H1 (cell line): ENCODE results near the gene ZGRF1. TPM values are rescaled to one million over a fixed set of nuclear protein-coding genes. Genes with fewer than 3 reads are reported as not detected.

Source experiments
- CTCF ChIA-PET: fragments of 300-600 bp; sonication (Branson Sonifier 250); formaldehyde crosslinking; loops from one replicate; lab custom pipeline; 2021; ENCODE audit not compliant: partially characterized antibody; lab: Charles Lee
- POLR2A ChIA-PET: fragments of 300-600 bp; sonication (Branson Sonifier 250); formaldehyde crosslinking; loops from one replicate; lab custom pipeline; 2021; ENCODE audit warnings: inconsistent platforms; ENCODE audit not compliant: partially characterized antibody; lab: Charles Lee
- DNase-seq, 2 experiments: peaks; one replicate each; pipeline versions ENCODE4 v3.0.0 to v3.0.0-alpha.2; 2010 to 2022; ENCODE audit warnings: low spot score in 2 of 2, low read depth in 1 of 2, mixed read lengths in 1 of 2
- FAIRE-seq: peaks from 2 replicates; lab custom pipeline; 2011; peaks lifted over from hg19 to GRCh38; lab: Jason Lieb, UNC
- H2AFZ ChIP-seq: 2 replicates; pipeline ENCODE4 v1.8.1; 2012; ENCODE audit warnings: low read length, inconsistent platforms
- H2AK5ac ChIP-seq: 2 replicates; pipeline ENCODE4 v1.6.1; 2013; ENCODE audit warnings: low read depth, low read length
- H2BK120ac ChIP-seq: replicated peaks from 2 replicates; pipeline ENCODE3; 2013; ENCODE audit warnings: low read depth, low read length, inconsistent platforms
- H2BK12ac ChIP-seq: 2 replicates; pipeline ENCODE4 v1.6.1; 2013; ENCODE audit warnings: low read depth, low read length
- H2BK15ac ChIP-seq: 2 replicates; pipeline ENCODE4 v1.6.1; 2013; ENCODE audit warnings: low read length
- H2BK20ac ChIP-seq: 2 replicates; pipeline ENCODE4 v1.6.1; 2013; ENCODE audit warnings: low read length
- H2BK5ac ChIP-seq: 2 replicates; pipeline ENCODE4 v1.6.1; 2013; ENCODE audit warnings: low read depth, low read length
- H3K14ac ChIP-seq: 2 replicates; pipeline ENCODE4 v1.6.1; 2013; ENCODE audit warnings: inconsistent platforms; ENCODE audit not compliant: insufficient read length
- H3K18ac ChIP-seq: 2 replicates; pipeline ENCODE4 v1.6.1; 2013; ENCODE audit warnings: low read length; ENCODE audit errors: extremely low read depth
- H3K23ac ChIP-seq: 2 replicates; pipeline ENCODE4 v1.6.1; 2013; ENCODE audit warnings: inconsistent platforms; ENCODE audit not compliant: insufficient read length
- H3K23me2 ChIP-seq: 2 replicates; pipeline ENCODE4 v1.6.1; 2013; ENCODE audit warnings: low read depth, low read length
- H3K27ac ChIP-seq: 2 replicates; pipeline ENCODE4 v1.6.1; 2011; ENCODE audit warnings: low read depth, low read length, inconsistent platforms
- H3K27me3 ChIP-seq, 4 experiments: replicated peaks in 1 of 4; 1 replicate in 1 of 4; 2 replicates in 3 of 4; pipeline versions ENCODE4 v1.6.1 to v1.8.1; 2011 to 2013; ENCODE audit warnings: low read length in 3 of 4, mild to moderate bottlenecking in 3 of 4, inconsistent platforms in 2 of 4, mixed read lengths in 2 of 4, moderate library complexity in 1 of 4; ENCODE audit not compliant: control insufficient read depth in 3 of 4, insufficient read depth in 3 of 4; ENCODE audit errors: extremely low read depth in 1 of 4
- H3K36me3 ChIP-seq, 4 experiments: 2 replicates each; pipeline versions ENCODE4 v1.6.1 to v1.8.1; 2011 to 2013; ENCODE audit warnings: mild to moderate bottlenecking in 4 of 4, low read length in 3 of 4, moderate library complexity in 2 of 4, control low read depth in 1 of 4, inconsistent platforms in 1 of 4; ENCODE audit not compliant: insufficient read depth in 4 of 4, control insufficient read depth in 2 of 4
- H3K4ac ChIP-seq: replicated peaks from 2 replicates; pipeline ENCODE3; 2013; ENCODE audit warnings: low read length, low read depth, mixed read lengths, inconsistent platforms; ENCODE audit not compliant: insufficient read length
- H3K4me1 ChIP-seq, 4 experiments: replicated peaks in 1 of 4; 1 replicate in 1 of 4; 2 replicates in 3 of 4; pipeline versions ENCODE4 v1.6.1 to v1.8.1; 2011 to 2013; ENCODE audit warnings: low read length in 3 of 4, inconsistent platforms in 2 of 4, mixed read lengths in 1 of 4; ENCODE audit not compliant: insufficient read depth in 4 of 4, control insufficient read depth in 3 of 4
- H3K4me2 ChIP-seq, 2 experiments: 2 replicates each; pipeline versions ENCODE4 v1.6.1 to v1.8.1; 2011 to 2013; ENCODE audit warnings: low read depth in 2 of 2, low read length in 2 of 2, control low read depth in 1 of 2, inconsistent platforms in 1 of 2, mild to moderate bottlenecking in 1 of 2; ENCODE audit not compliant: insufficient read depth in 1 of 2
- H3K4me3 ChIP-seq, 4 experiments: fragments of 200-600, 300-600 bp in 1 of 4; sonication (generic), shearing (Covaris generic), sonication (Bioruptor Twin) in 1 of 4; 2 replicates each; pipeline versions ENCODE4 v1.5.1 to v1.8.1; 2011 to 2016; ENCODE audit warnings: low read length in 4 of 4, low read depth in 3 of 4, control low read depth in 2 of 4, inconsistent platforms in 2 of 4, mild to moderate bottlenecking in 2 of 4, mixed read lengths in 1 of 4, moderate library complexity in 1 of 4; ENCODE audit not compliant: insufficient read depth in 2 of 4; ENCODE audit errors: extremely low read depth in 1 of 4
- H3K56ac ChIP-seq: replicated peaks from 2 replicates; pipeline ENCODE3; 2013; ENCODE audit warnings: low read depth, mild to moderate bottlenecking, mixed read lengths, low read length, inconsistent platforms; ENCODE audit not compliant: insufficient read length
- H3K79me1 ChIP-seq: 2 replicates; pipeline ENCODE4 v1.6.1; 2013; ENCODE audit warnings: low read depth, low read length, control low read depth
- H3K79me2 ChIP-seq, 2 experiments: 2 replicates each; pipeline versions ENCODE4 v1.6.1 to v1.8.1; 2012 to 2013; ENCODE audit warnings: low read length in 2 of 2, mild to moderate bottlenecking in 2 of 2, inconsistent platforms in 1 of 2; ENCODE audit not compliant: insufficient read depth in 2 of 2, control insufficient read depth in 1 of 2
- H3K9ac ChIP-seq, 4 experiments: replicated peaks in 1 of 4; 1 replicate in 1 of 4; 2 replicates in 3 of 4; pipeline versions ENCODE4 v1.6.1 to v1.8.1; 2011 to 2013; ENCODE audit warnings: low read depth in 3 of 4, low read length in 3 of 4, control low read depth in 2 of 4, mild to moderate bottlenecking in 2 of 4, moderate library complexity in 2 of 4, inconsistent platforms in 1 of 4; ENCODE audit errors: extremely low read depth in 1 of 4
- H3K9me3 ChIP-seq, 2 experiments: 2 replicates each; pipeline versions ENCODE4 v1.6.1 to v1.8.1; 2012 to 2013; ENCODE audit warnings: mild to moderate bottlenecking in 2 of 2, moderate library complexity in 2 of 2, control low read depth in 1 of 2, inconsistent platforms in 1 of 2, low read depth in 1 of 2, low read length in 1 of 2, mixed read lengths in 1 of 2; ENCODE audit not compliant: insufficient read depth in 2 of 2
- H4K20me1 ChIP-seq, 2 experiments: replicated peaks in 1 of 2; 2 replicates each; pipeline versions ENCODE3 to v1.8.1; 2011 to 2013; ENCODE audit warnings: inconsistent platforms in 2 of 2, low read length in 2 of 2, mild to moderate bottlenecking in 1 of 2; ENCODE audit not compliant: insufficient read depth in 2 of 2, control insufficient read depth in 1 of 2
- H4K5ac ChIP-seq: 2 replicates; pipeline ENCODE4 v1.6.1; 2013; ENCODE audit warnings: low read length, low read depth, mixed read lengths, inconsistent platforms; ENCODE audit not compliant: insufficient read length
- H4K8ac ChIP-seq: 2 replicates; pipeline ENCODE4 v1.8.0; 2013; ENCODE audit warnings: mild to moderate bottlenecking, moderate library complexity, low read length, inconsistent platforms; ENCODE audit not compliant: insufficient read depth; ENCODE audit errors: extremely low read depth
- H4K91ac ChIP-seq: replicated peaks from 2 replicates; pipeline ENCODE3; 2013; ENCODE audit warnings: low read length, mixed read lengths, inconsistent platforms; ENCODE audit not compliant: insufficient read length
- KDM5A ChIP-seq: fragments of 200-600 bp; IDR thresholded peaks from 2 replicates; pipeline ENCODE4 v1.7.1; 2012; ENCODE audit warnings: mild to moderate bottlenecking, low read length, inconsistent platforms, mixed read lengths
- POLR2AphosphoS5 ChIP-seq: IDR thresholded peaks from 2 replicates; pipeline ENCODE4 v1.6.1; 2011; ENCODE audit warnings: low read depth, low read length
- SP2 ChIP-seq: IDR thresholded peaks from 2 replicates; pipeline ENCODE4 v1.6.1; 2012; ENCODE audit warnings: mild to moderate bottlenecking, low read length, inconsistent platforms
- TBP ChIP-seq: IDR thresholded peaks from 2 replicates; pipeline ENCODE4 v1.6.1; 2011; ENCODE audit warnings: low read depth, low read length, improper control_type of control experiment
- WGBS, 2 experiments: shearing (Covaris generic) in 1 of 2; methylation state at CpG; one replicate each; pipeline versions ENCODE4 v1.1.6 to v1.1.7; 2013 to 2015; ENCODE audit warnings: low lambda C conversion rate in 2 of 2, mixed read lengths in 2 of 2, inconsistent platforms in 1 of 2, low coverage in 1 of 2, missing lambda C conversion rate in 1 of 2; ENCODE audit not compliant: insufficient replicate concordance in 2 of 2, insufficient coverage in 1 of 2, insufficient read length in 1 of 2; ENCODE audit errors: extremely low coverage in 1 of 2, missing lambda C conversion rate in 1 of 2; 5-methylcytosine and 5-hydroxymethylcytosine counted together
- polyA plus RNA-seq, 7 experiments: library from polyadenylated mRNA; depleted of rRNA in 3 of 7; stranded (reverse) in 5 of 7; unstranded in 2 of 7; fragments of >200 nt in 5 of 7; fragments of 200-250 nt in 2 of 7; gene quantifications; 1 replicate in 5 of 7; 2 replicates in 1 of 7; 4 replicates in 1 of 7; pipeline versions ENCODE4 v1.2.1 to v1.2.3, GENCODE V29; 2011 to 2013; ENCODE audit warnings: missing spikeins in 2 of 7, mixed read lengths in 2 of 7
- total RNA-seq: library from RNA; stranded (reverse); fragmentation: NEBNext Ultra II Directional; extraction: Animal tissue kit (Norgen Biotek cat#: 25700); gene quantifications from 2 replicates; pipeline ENCODE4 v1.2.1, GENCODE V29; 2021

The ZGRF1 gene
- total and polyA plus RNA-seq, 2 of the 8 experiments (the other 6 are each of a cell fraction or from before 2014, with no cell fraction given) = 12.0 to 44.6 TPM

DNA sequence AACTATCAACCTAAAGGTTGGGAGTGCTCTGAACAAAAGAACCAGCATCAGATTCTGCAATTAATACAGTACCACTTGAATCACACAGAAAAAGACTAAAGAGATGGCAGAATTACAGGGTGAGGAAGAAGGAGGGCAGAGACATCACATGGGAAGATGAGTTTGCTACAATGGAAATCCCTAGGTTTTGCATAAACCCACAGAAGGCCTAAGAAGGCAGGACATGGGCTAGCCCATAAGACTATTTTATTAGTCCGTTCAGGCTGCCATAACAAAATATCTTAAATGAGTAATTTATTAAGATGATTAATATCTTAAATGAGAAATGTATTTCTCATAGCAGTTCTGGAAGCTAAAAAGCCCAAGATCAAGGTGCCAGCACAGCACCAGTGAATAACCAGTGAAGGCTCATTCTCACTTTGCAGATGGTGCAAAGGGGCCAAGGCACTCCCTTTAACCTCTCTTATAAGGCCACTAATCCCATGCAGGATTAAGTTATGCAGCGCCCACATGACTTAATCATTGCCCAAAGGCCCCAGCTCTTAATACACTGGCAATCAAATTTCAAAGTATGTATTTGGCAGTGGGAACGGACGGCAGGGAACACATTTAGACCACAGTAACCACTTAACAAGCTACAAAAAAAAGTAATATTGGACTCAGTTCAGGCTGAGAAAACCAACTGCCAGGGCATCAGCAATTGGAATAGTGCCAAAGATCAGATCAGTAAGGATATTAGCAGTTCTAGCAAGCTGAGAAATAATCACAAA lies 73.1 kb downstream of the ZGRF1 start:
- Histone ChIP-seq H3K23me2 (no peaks in the 10 kb centered on the region), H3K18ac (no peak overlapping the region), H4K5ac (no peak overlapping the region), H2BK15ac (no peak overlapping the region), H3K9ac (no peak overlapping the region), H4K20me1 (no peaks in the 10 kb centered on the region), H3K36me3 (peaks cover 0 to 5% (median 0%) of the 10 kb centered on the region in 4 experiments; a peak in 2 of 8 replicates), H3K4me3 (no peak overlapping the region), H3K79me2 (no peaks in the 10 kb centered on the region), H4K8ac (no peak overlapping the region), H2AFZ (no peak overlapping the region), H3K4me1 (no peaks in the 10 kb centered on the region), H3K23ac (no peak overlapping the region), H3K56ac (no peak overlapping the region), H3K79me1 (no peaks in the 10 kb centered on the region), H3K9me3 (no peaks in the 10 kb centered on the region), H3K14ac (no peak overlapping the region), H2BK5ac (no peak overlapping the region), H2BK120ac (no peak overlapping the region), H3K27me3 (no peaks in the 10 kb centered on the region), H3K4ac (no peak overlapping the region), H2BK12ac (no peak overlapping the region), H2BK20ac (no peak overlapping the region), H4K91ac (no peak overlapping the region), H3K4me2 (no peak overlapping the region), H2AK5ac (no peak overlapping the region), H3K27ac (no peak overlapping the region)
- 95% methylated on average over 4 of the region's 4 CpGs; no CpG with 5 or more reads in 1 of the 2 experiments for WGBS, 2 experiments
- CTCF ChIA-PET = interaction anchor here (0.6 to 1.5 kb wide), 6 partner anchors 11 to 518 kb away, joined by 3 to 4 read pairs (median 3); partner anchors contain the start of genes LARP7 and ZGRF1
- TF ChIP-seq SP2 (no peak), TBP (no peak), KDM5A (no peak), POLR2AphosphoS5 (no peak)
- POLR2A ChIA-PET = no interaction called here
- FAIRE-seq = no peak
- DNase-seq = no peak
